ENCODE data around the gene OBSL1.

OBSL1 gene

GRCh38 chr2:219571311-219572236 is at the start of gene OBSL1:
Gene OBSL1 (minus strand): TSS chr2:219571539. CDS start chr2:219571232, 307 bp downstream.
- peak; percentile 19 for DNase-seq

- DNase-seq: no peak
Measured at GRCh38 chr2:219620546-219620945, 49.2 kb upstream of the OBSL1 start.

DNA sequence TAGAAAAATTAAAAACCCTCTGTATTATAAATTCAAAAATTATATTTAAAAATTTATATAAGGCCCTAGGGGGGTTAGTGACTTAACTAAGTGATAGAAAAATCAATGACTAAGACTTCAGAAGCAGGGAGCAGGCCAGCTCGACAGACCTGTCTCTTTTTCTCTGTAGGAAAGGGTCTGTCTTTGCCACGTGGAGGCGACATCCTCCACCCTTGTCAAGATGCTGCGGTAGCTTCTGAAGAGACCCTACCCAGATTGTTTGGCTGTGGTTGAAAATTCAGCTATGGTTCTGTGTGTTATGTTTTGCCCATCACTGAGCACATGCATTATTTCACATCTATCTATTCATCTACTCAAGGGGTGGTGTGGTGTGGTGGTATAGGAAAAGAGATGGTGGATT is 47.9 kb upstream of the OBSL1 start:
- no peak for DNase-seq

DNA sequence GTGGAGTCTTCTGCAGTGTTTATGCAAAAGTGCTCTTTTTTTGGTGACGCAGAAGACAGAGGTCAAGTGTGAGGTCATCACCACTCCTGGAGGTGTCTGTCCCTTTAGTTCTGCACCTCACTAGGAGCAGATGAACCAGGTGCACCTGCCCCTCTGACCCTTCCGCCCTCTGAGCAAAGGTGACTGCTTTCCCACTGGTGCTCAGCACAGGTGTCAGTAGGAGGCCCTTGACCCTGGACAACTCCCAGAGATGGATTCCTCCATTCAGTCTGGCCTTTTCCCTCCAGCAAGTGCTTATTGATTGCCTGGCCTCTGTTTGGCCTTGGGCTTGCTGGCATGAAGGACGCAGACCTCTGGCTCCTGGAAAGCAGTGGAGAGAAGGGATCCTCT is 47.4 kb upstream of the OBSL1 start:
- DNase-seq: no peak

- no peak for DNase-seq
Measured at GRCh38 chr2:219616550-219616949, 45.2 kb upstream of the OBSL1 start.

GRCh38 chr2:219615894-219616293 is 44.6 kb upstream of the OBSL1 start:
- DNase-seq: no peak

- DNase-seq: no peak
Measured at GRCh38 chr2:219615036-219615435, 43.7 kb upstream of the OBSL1 start.

DNA sequence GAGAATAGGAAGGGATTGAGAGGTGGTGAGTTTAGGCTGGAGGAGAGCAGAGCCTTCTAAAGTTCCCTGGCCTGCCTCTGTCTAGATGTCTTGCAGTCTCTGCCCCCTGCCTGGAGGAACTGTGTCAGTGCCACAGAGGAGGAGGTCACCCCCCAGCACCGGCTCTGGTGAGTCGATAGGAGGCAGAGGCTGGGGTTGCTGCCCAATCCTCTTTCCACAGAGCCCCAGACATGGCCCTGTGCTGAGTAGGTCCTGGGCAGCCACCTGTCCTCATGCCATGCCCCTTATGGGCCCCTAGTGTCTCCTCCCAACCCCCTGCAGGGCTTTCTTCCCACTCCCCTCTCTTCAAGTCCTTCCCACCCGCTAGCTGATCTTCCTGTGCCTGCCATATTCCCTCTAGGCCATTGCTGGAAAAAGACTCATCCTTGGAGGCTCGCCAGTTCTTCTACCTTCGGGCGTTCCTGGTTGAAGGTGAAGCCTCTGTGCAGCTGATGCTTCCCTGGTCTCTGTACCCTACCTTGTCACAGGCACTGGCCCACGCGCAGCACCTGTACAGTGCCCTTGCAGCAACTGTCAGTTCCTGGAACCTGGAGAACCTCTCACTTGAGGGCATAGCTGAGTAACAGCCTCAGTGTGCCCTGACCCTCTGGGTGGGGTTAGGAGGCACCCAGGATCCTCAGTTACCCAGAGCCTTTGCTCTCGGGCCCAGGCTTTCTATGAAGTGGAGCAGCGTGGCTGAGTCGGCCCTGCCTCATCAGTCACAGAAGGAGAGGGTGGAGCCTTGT is 42.9 kb upstream of the OBSL1 start:
- DNase-seq: no peak

DNA sequence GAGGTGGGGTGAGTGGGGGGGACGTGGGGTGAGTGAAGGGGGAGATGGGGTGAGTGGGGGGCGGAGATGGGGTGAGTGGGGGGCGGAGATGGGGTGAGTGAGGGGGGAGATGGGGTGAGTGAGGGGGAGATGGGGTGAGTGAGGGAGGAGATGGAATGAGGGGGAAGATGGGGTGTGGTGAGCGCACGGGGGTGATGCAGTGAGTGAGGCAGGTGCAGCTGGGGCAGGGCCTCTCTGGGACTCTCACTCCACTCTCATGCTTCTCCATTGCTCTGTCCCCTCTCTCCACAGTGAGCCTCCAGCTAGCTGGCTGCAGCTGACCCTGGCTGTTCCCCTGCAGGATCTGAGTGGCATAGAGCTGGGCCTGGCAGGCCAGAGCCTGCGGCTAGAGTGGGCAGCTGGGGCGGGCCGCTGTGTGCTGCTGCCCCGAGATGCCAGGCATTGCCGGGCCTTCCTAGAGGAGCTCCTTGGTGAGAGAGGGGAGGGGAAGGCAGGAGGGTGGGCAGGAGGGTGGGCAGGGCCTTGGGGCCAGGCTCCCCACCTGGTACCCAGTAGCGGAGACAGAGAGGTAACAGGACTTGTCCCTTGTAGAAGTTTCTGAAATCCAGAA is 42.2 kb upstream of the OBSL1 start:
- no peak for DNase-seq

DNA sequence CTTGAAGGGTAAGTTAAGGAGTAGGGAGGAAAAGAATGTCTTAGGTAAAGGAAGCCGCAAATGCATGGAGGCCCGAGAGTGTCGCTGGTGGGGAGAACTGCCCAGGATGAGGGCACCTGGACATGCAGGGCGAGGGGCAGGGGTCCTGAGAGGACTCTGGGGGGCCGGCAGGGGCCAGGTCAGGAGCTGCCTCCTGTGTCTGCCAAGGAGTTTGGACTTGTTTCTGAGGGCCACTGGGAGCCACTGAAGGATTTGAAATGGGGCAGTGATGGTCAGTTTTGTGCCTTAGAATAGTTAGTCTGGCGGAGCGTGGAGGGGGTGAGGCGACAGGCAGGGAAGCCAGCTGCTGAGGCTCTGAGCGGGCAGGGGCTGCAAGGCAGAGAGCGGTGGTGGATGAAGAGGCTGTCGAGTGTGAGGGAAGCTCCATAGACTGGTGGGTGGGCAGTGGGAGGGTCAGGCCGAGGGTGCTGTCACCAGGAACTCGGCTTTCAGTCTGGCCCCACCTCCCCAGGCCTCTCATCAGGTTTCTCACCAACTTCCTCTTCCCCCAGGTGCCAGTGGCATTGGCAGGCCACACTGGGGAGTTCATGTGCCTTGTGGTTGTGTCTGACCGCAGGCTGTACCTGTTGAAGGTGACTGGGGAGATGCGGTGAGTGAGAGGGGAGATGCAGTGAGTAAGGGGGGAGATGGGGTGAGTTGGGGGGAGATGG is 41.4 kb upstream of the OBSL1 start:
- DNase-seq: no peak

DNA sequence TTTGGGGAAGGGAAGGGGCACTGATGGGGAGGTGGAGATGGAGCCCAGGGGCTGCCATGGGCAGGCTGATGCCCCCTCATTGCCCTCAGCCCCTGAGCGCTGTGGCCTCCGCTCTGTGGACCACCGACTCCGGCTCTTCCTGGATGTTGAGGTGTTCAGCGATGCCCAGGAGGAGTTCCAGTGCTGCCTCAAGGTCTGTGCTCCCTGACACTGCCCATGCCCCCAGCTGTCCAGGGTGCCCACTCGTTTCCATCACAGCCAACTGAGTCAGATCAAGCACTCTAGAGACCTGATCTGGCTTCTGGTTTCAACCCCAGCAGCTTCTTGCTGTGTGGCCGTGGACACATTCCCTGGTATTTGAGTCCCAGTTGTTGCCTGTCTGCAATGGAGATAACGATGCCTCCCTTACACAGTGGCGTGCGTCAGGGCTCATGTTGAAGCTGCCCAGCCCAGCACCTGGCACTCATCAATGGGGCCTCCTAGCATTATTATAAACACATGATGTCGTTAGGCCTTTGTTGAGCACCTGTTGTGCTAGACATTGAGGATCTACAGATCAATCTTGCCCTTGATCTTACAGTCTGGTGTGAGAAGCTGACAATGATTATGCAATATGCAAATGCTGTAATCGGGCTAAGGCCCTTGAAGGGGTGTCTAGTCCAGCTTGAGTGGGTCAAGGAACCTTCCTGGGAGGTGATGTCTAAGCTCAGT is 40.7 kb upstream of the OBSL1 start:
- no peak for DNase-seq

- DNase-seq: no peak
Measured at GRCh38 chr2:219611306-219611705, 40.0 kb upstream of the OBSL1 start.

- DNase-seq: no peak
Measured at GRCh38 chr2:219609149-219609750, 37.9 kb upstream of the OBSL1 start.

GRCh38 chr2:219608399-219608964 is 37.1 kb upstream of the OBSL1 start:
- no peak for DNase-seq

GRCh38 chr2:219607931-219608330 is 36.6 kb upstream of the OBSL1 start:
- no peak for DNase-seq

GRCh38 chr2:219605607-219605954 is 34.2 kb upstream of the OBSL1 start:
- no peak for DNase-seq

- DNase-seq: no peak
Measured at GRCh38 chr2:219603771-219604170, 32.4 kb upstream of the OBSL1 start.

DNA sequence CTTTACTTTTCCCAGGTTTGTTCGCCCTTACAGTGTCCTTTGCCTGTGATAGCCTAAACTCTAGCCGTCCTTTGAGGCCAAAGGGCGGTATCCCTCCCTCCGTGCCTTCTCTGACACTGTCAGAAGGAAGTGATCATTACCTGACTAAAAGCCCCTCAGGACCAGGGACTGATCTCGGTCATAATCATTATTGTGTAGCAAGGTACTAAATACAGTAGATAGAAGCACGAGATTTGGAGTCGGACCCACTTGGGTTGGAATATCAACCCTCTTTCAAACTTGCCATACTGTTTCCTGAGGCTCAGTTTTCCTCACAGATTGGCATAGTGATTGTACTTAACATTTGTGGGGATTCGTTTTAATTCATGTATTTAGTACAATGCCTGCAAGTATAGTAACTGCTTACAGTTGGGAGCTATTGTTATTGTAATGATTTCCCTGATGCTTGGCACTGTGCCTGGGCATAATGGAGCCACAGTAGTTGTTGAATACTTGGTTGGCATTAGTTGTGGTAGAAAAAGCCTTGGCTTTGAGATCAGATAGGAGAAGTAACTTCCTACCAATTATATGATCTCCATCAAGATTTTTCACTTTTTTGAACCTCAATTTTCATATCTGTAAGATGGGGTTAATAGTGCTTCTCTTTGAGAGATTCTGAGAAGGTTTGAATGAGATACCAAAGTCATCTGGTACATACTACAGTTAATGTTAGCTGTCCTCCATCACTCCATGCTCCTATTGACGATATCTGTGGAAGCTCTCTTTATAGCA is 27.2 kb upstream of the OBSL1 start:
- DNase-seq: no peak

- peak; percentile 91 for DNase-seq
Measured at GRCh38 chr2:219597552-219598307, 26.4 kb upstream of the OBSL1 start, which contains the start of gene STK11IP. Gene STK11IP (plus strand): TSS chr2:219597857. CDS start chr2:219598120, 263 bp downstream.
